ENCODE data around the gene ANAPC4.

ANAPC4 gene

DNA sequence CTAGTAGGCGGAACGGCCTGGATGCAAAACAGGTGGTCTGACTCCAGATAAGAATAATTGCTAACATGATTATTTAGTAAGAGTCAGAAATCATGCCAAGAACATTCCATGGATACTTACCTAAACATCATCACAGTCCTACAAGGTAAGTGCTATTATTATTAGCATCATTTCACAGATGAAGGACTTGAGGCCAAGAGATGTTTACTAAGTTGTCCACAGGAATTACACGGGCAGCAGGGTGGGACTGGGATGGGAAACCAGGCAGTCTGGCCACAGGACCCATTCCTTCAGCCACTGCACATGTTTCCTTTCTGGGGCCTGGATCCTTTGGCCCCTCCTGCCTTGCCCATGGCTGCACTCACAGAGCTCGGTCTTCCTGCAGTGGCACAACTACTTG lies 48.3 kb downstream of the ANAPC4 start:
- H3K36me3 ChIP-seq (ENCODE audit: low read depth) = no peaks in the 10 kb centered on the region
- H3K4me3 ChIP-seq (ENCODE audit: severe bottlenecking) = no peak overlapping the region
- TF ChIP-seq, protein P1, sequence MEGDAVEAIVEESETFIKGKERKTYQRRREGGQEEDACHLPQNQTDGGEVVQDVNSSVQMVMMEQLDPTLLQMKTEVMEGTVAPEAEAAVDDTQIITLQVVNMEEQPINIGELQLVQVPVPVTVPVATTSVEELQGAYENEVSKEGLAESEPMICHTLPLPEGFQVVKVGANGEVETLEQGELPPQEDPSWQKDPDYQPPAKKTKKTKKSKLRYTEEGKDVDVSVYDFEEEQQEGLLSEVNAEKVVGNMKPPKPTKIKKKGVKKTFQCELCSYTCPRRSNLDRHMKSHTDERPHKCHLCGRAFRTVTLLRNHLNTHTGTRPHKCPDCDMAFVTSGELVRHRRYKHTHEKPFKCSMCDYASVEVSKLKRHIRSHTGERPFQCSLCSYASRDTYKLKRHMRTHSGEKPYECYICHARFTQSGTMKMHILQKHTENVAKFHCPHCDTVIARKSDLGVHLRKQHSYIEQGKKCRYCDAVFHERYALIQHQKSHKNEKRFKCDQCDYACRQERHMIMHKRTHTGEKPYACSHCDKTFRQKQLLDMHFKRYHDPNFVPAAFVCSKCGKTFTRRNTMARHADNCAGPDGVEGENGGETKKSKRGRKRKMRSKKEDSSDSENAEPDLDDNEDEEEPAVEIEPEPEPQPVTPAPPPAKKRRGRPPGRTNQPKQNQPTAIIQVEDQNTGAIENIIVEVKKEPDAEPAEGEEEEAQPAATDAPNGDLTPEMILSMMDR (IDR thresholded peaks at IDR 0.05; ENCODE audit: poor library complexity, severe bottlenecking) = no peak
- H3K27me3 ChIP-seq (ENCODE audit: insufficient read depth, poor library complexity, severe bottlenecking) = no peaks in the 10 kb centered on the region
- H3K9me3 ChIP-seq (ENCODE audit: severe bottlenecking) = no peaks in the 10 kb centered on the region
- ATAC-seq (ENCODE audit: low read depth) (no peak), DNase-seq (ENCODE audit: low spot score) (no peak)
- H3K4me1 ChIP-seq (ENCODE audit: insufficient read depth, poor library complexity, severe bottlenecking) = no peaks in the 10 kb centered on the region
- no peak overlapping the region for H3K27ac ChIP-seq (ENCODE audit: poor library complexity, severe bottlenecking)

DNA sequence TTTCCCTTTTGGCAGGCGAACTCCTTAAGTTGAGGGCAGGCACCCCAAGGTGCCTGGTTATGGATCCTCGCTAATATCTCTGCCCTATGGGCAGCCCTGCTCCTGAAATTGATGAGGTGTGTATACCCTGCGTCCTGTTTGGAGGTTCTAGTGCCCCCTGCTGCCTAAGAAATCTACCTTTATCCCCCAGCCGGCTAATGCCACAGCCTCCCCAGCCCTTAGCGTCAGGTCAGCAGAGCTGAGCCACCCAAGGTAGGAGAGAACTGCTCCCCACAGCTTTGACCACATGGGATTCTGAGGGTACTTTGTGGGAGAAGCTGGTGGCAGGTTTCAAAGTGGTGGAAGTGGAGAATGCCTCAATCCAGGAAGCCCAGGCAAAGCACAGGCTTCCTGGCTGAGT lies 50.8 kb downstream of the ANAPC4 start:
- H3K36me3 ChIP-seq (ENCODE audit: low read depth) = no peaks in the 10 kb centered on the region
- H3K27me3 ChIP-seq (ENCODE audit: insufficient read depth, poor library complexity, severe bottlenecking) = no peaks in the 10 kb centered on the region
- ATAC-seq (ENCODE audit: low read depth) = no peak
- no peaks in the 10 kb centered on the region for H3K4me1 ChIP-seq (ENCODE audit: insufficient read depth, poor library complexity, severe bottlenecking)
- TF ChIP-seq, protein P1 (IDR thresholded peaks at IDR 0.05; ENCODE audit: poor library complexity, severe bottlenecking) = no peak
- H3K9me3 ChIP-seq (ENCODE audit: severe bottlenecking) = no peaks in the 10 kb centered on the region
- no peak overlapping the region for H3K27ac ChIP-seq (ENCODE audit: poor library complexity, severe bottlenecking)
- H3K4me3 ChIP-seq (ENCODE audit: severe bottlenecking) = no peak overlapping the region
- DNase-seq (ENCODE audit: low spot score) = no peak

- TF ChIP-seq, protein P1 (IDR thresholded peaks at IDR 0.05; ENCODE audit: poor library complexity, severe bottlenecking) = no peak
These were observed 53.6 kb downstream of the ANAPC4 start for GRCh38 chr4:25430630-25431029.

DNA sequence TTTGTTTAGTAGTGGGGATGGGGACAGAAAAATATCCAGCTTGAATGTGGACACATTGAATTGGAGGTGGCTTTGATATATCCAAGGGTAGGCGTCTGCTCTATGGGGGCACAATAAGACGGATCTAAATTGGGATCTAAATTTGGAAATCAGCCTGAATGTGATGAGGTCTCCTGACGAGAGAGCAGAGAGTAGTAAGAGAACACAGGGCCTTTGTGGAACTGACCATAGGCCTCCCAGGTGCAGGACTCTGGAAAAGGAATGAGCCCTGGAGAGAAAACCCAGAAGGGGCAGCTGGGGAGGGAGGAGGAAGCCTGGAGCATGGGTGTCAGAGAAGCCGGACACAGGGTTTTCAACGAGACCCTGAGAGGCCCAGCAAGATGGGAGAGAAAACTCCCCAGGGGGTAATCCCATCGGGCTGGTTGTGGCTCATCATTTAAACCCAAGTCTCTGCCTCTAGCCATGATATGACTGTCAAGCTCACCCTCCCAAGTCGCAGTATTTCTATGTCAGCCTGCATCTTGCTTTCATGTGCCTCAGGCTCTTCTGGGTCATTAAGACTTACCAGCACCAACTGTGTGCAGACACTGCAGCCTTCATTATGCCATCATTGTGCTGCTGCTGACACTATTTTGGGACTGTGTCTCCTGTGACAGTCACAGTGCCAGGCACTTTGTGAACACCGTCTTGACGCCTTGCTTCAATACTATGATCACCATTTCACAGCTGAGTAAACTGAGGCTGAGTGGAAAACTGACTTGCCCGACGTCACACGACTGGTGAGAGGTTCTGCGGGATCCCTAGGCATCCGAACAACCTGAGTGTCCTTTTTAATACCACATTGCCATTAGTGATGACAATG lies 57.1 kb downstream of the ANAPC4 start:
- TF ChIP-seq, protein P1 (IDR thresholded peaks at IDR 0.05; ENCODE audit: poor library complexity, severe bottlenecking) = no peak
- no peak for ATAC-seq (ENCODE audit: low read depth)
- Histone ChIP-seq H3K27ac (ENCODE audit: poor library complexity, severe bottlenecking) (no peak overlapping the region), H3K36me3 (ENCODE audit: low read depth) (no peaks in the 10 kb centered on the region), H3K4me3 (ENCODE audit: severe bottlenecking) (no peak overlapping the region), H3K9me3 (ENCODE audit: severe bottlenecking) (no peaks in the 10 kb centered on the region), H3K4me1 (ENCODE audit: insufficient read depth, poor library complexity, severe bottlenecking) (no peaks in the 10 kb centered on the region), H3K27me3 (ENCODE audit: insufficient read depth, poor library complexity, severe bottlenecking) (no peaks in the 10 kb centered on the region)
- no peak for DNase-seq (ENCODE audit: low spot score)

More at GRCh38 chr4:25430630-25431029, 53.6 kb downstream of the ANAPC4 start:
- Histone ChIP-seq H3K36me3 (ENCODE audit: low read depth) (no peaks in the 10 kb centered on the region), H3K4me1 (ENCODE audit: insufficient read depth, poor library complexity, severe bottlenecking) (no peaks in the 10 kb centered on the region), H3K27ac (ENCODE audit: poor library complexity, severe bottlenecking) (no peak overlapping the region), H3K9me3 (ENCODE audit: severe bottlenecking) (no peaks in the 10 kb centered on the region), H3K4me3 (ENCODE audit: severe bottlenecking) (no peak overlapping the region), H3K27me3 (ENCODE audit: insufficient read depth, poor library complexity, severe bottlenecking) (no peaks in the 10 kb centered on the region)
- ATAC-seq (ENCODE audit: low read depth) = no peak
- no peak for DNase-seq (ENCODE audit: low spot score)

- Histone ChIP-seq H3K4me3 (ENCODE audit: severe bottlenecking) (no peak overlapping the region), H3K36me3 (ENCODE audit: low read depth) (no peaks in the 10 kb centered on the region), H3K4me1 (ENCODE audit: insufficient read depth, poor library complexity, severe bottlenecking) (no peaks in the 10 kb centered on the region), H3K9me3 (ENCODE audit: severe bottlenecking) (no peaks in the 10 kb centered on the region), H3K27ac (ENCODE audit: poor library complexity, severe bottlenecking) (no peak overlapping the region), H3K27me3 (ENCODE audit: insufficient read depth, poor library complexity, severe bottlenecking) (no peaks in the 10 kb centered on the region)
- TF ChIP-seq, protein P1 (IDR thresholded peaks at IDR 0.05; ENCODE audit: poor library complexity, severe bottlenecking) = no peak
- DNase-seq (ENCODE audit: low spot score) = no peak
- ATAC-seq (ENCODE audit: low read depth) = no peak
These were observed 60.9 kb downstream of the ANAPC4 start for GRCh38 chr4:25437926-25438325.
